CD4-positive, alpha-beta T cell (primary cell): ENCODE data around the gene DYNC2LI1. TPM values are rescaled to one million over a fixed set of nuclear protein-coding genes. Genes with fewer than 3 reads are reported as not detected.
A peak's percentile ranks its signal among the peaks of the same experiment; 100 is the strongest.

ENCODE experiments used
- ATAC-seq: fragments of 200-7000 bp; cut with Tn5 transposase; one replicate; pipeline ENCODE4 v1.10.0; 2022; ENCODE audit warnings: mild to moderate bottlenecking; ENCODE audit not compliant: poor library complexity
- CTCF ChIA-PET: fragments of 350-600 bp; sonication (Branson Sonifier 250); formaldehyde crosslinking; loops from one replicate; lab custom pipeline; 2021; ENCODE audit warnings: antibody characterized with exemption, inconsistent platforms; lab: Charles Lee
- POLR2A ChIA-PET: fragments of 350-600 bp; sonication (Branson Sonifier 250); formaldehyde crosslinking; loops from one replicate; lab custom pipeline; 2021; ENCODE audit warnings: antibody characterized with exemption, inconsistent platforms; lab: Charles Lee
- DNase-seq, 14 experiments: peaks; one replicate each; pipeline ENCODE4 v3.0.0-alpha.2; 2013 to 2020; ENCODE audit warnings: mixed read lengths in 2 of 14
- H3K27ac ChIP-seq, 2 donors: one replicate each; pipeline versions ENCODE4 v1.5.1 to v1.7.0; 2013; ENCODE audit warnings: low read length in 2 of 2, low read depth in 1 of 2, mild to moderate bottlenecking in 1 of 2
- H3K27me3 ChIP-seq, 2 experiments: 1 replicate in 1 of 2; 2 replicates in 1 of 2; pipeline versions ENCODE4 v1.6.1 to v1.7.0; 2013; ENCODE audit warnings: low read length in 2 of 2, control low read depth in 1 of 2, mild to moderate bottlenecking in 1 of 2, moderate library complexity in 1 of 2; ENCODE audit not compliant: insufficient read depth in 2 of 2, control insufficient read depth in 1 of 2
- H3K36me3 ChIP-seq: one replicate; pipeline ENCODE4 v1.6.1; 2013; ENCODE audit warnings: low read length, control low read depth; ENCODE audit not compliant: insufficient read depth
- H3K4me1 ChIP-seq: one replicate; pipeline ENCODE4 v1.6.1; 2013; ENCODE audit warnings: low read length, control low read depth; ENCODE audit not compliant: insufficient read depth
- H3K4me3 ChIP-seq: one replicate; pipeline ENCODE4 v1.5.1; 2013; ENCODE audit warnings: mild to moderate bottlenecking, low read length, moderate library complexity
- H3K9me3 ChIP-seq, 2 experiments: 1 replicate in 1 of 2; 2 replicates in 1 of 2; pipeline versions ENCODE4 v1.6.1 to v1.7.0; 2013; ENCODE audit warnings: low read length in 2 of 2, mild to moderate bottlenecking in 2 of 2, control low read depth in 1 of 2, moderate library complexity in 1 of 2; ENCODE audit not compliant: control insufficient read depth in 1 of 2, insufficient read depth in 1 of 2
- H3K27ac Mint-ChIP-seq: one replicate; pipeline ENCODE4 v1.8.0; 2020; ENCODE audit warnings: mixed read lengths
- H3K27me3 Mint-ChIP-seq: one replicate; pipeline ENCODE4 v1.8.0; 2021; ENCODE audit warnings: mixed read lengths
- H3K36me3 Mint-ChIP-seq: one replicate; pipeline ENCODE4 v1.8.0; 2021; ENCODE audit warnings: low read depth, mixed read lengths
- H3K4me1 Mint-ChIP-seq: one replicate; pipeline ENCODE4 v1.8.0; 2021; ENCODE audit warnings: low read depth, mixed read lengths
- H3K4me3 Mint-ChIP-seq: one replicate; pipeline ENCODE4 v1.8.0; 2020; ENCODE audit warnings: mild to moderate bottlenecking, mixed read lengths
- H3K9me3 Mint-ChIP-seq: one replicate; pipeline ENCODE4 v1.8.0; 2020; ENCODE audit warnings: mixed read lengths
- intact Hi-C, 2 experiments: fragments of 100-400 bp; cut with DNase I in 1 of 2; cut with micrococcal nuclease in 1 of 2; formaldehyde crosslinking; loops; one replicate each; pipeline versions ENCODE4 v1.15.1 to v1.9.0; 2023 to 2025; cut with DNase I, micrococcal nuclease
- total RNA-seq, 174 experiments: library from RNA in 2 of 174; stranded (reverse) in 2 of 174; gene quantifications; one replicate each; pipeline ENCODE4 v1.2.3 and lab custom pipeline; 2021 to 2026
- TF ChIP-seq, protein P1 (sequence below): fragments of 200-600 bp; IDR thresholded peaks from one replicate; pipeline ENCODE4 v1.8.0; 2022; ENCODE audit warnings: antibody characterized with exemption, mild to moderate bottlenecking

Gene DYNC2LI1
- total RNA-seq, 2 experiments from 2014 or later = 2.1 to 2.2 TPM

DNA sequence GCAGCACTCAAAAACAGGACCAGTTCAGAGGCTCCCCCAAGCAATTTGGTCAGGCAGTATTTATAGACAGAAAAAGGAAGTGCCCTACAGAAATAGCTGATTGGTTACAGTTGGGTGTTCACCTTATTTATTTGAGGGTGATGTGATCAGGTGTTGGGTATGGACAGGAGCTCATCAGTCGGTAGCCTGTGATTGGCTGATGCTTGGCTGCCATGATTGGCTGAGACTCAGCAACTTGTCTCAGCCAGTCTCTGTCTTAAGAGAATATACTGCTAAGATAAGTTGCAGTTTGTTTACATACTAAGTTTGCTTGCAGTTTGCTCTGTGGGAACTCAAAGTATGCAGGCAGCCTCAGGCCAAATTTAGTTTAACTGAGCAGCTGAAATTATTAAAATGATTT is 74.4 kb downstream of the DYNC2LI1 start:
- no peaks in the 10 kb centered on the region for H3K4me1 Mint-ChIP-seq
- H3K27ac Mint-ChIP-seq = no peak overlapping the region
- no peaks in the 10 kb centered on the region for H3K36me3 Mint-ChIP-seq
- POLR2A ChIA-PET = no interaction called here
- H3K9me3 Mint-ChIP-seq = no peaks in the 10 kb centered on the region
- peaks cover 0 to 8% of the 10 kb centered on the region in 2 experiments for H3K9me3 ChIP-seq
- no peak overlapping the region for H3K4me3 Mint-ChIP-seq
- no peaks in the 10 kb centered on the region for H3K36me3 ChIP-seq
- CTCF ChIA-PET = interaction anchor here (0.5 kb wide), 1 partner anchor 52 kb away, joined by 3 read pairs; no protein-coding TSS in a partner anchor
- peaks cover 20% of the 10 kb centered on the region for H3K27me3 Mint-ChIP-seq
- H3K4me1 ChIP-seq = no peaks in the 10 kb centered on the region
- no peak overlapping the region for H3K4me3 ChIP-seq
- intact Hi-C loops = no loop called here
- TF ChIP-seq, protein P1, sequence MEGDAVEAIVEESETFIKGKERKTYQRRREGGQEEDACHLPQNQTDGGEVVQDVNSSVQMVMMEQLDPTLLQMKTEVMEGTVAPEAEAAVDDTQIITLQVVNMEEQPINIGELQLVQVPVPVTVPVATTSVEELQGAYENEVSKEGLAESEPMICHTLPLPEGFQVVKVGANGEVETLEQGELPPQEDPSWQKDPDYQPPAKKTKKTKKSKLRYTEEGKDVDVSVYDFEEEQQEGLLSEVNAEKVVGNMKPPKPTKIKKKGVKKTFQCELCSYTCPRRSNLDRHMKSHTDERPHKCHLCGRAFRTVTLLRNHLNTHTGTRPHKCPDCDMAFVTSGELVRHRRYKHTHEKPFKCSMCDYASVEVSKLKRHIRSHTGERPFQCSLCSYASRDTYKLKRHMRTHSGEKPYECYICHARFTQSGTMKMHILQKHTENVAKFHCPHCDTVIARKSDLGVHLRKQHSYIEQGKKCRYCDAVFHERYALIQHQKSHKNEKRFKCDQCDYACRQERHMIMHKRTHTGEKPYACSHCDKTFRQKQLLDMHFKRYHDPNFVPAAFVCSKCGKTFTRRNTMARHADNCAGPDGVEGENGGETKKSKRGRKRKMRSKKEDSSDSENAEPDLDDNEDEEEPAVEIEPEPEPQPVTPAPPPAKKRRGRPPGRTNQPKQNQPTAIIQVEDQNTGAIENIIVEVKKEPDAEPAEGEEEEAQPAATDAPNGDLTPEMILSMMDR = no peak
- H3K27ac ChIP-seq = no peak overlapping the region
- peaks cover 7 to 11% of the 10 kb centered on the region in 2 experiments for H3K27me3 ChIP-seq
- DNase-seq (no peak), ATAC-seq (no peak)

DNA sequence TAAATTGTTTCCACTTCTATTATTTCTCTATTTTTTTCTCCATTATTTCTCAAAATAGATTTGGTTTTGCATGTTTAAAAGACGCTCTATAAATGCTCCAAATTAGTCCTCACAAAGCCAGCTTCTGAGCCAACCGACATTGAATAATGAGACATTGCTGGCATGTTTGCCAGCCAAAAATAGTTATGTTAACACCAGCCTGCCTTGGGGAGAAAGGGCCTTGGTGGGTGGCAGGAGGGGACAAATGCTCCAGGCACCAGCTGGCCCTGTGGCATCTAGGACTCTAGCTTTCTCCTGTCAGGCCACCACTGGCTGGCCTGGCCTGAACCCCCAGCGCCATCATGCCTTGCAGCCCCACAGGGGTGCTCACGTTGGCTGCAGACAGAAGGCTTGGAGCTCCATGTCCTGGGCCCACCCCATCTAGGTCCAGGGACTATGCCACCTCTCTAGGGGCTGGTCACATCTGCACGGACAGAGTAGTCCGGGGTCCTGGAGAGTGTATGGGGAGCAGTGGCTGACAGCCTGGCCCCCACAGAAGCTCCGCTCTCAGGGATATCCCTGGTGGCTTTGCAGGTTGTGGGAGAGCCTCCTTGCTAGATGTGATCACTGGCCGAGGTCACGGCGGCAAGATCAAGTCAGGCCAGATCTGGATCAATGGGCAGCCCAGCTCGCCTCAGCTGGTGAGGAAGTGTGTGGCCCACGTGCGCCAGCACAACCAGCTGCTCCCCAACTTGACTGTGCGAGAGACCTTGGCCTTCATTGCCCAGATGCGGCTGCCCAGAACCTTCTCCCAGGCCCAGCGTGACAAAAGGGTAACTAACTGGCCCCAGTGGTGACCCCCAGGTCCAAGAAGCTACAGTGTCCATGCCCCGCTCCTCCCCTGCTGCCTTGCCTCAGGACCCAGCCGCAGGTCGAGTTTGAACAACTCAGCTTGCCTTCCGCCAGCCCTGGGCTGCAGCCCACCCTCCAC is 77.5 kb downstream of the DYNC2LI1 start:
- TF ChIP-seq, protein P1 = no peak
- no peak overlapping the region for H3K4me3 ChIP-seq
- H3K27me3 Mint-ChIP-seq = peaks cover 41% of the 10 kb centered on the region
- H3K4me1 ChIP-seq = no peaks in the 10 kb centered on the region
- no peak overlapping the region for H3K27ac Mint-ChIP-seq
- no peaks in the 10 kb centered on the region for H3K36me3 ChIP-seq
- intact Hi-C loops = no loop called here
- DNase-seq = peak in 1 of 14 experiments; percentile 27
- ATAC-seq = no peak
- peaks cover 0 to 8% of the 10 kb centered on the region in 2 experiments for H3K9me3 ChIP-seq
- H3K4me1 Mint-ChIP-seq = no peaks in the 10 kb centered on the region
- ChIA-PET CTCF (no interaction called here), POLR2A (no interaction called here)
- H3K36me3 Mint-ChIP-seq = no peaks in the 10 kb centered on the region
- H3K4me3 Mint-ChIP-seq = no peak overlapping the region
- H3K9me3 Mint-ChIP-seq = no peaks in the 10 kb centered on the region
- peaks cover 14% of the 10 kb centered on the region in 2 experiments for H3K27me3 ChIP-seq
- H3K27ac ChIP-seq = no peak overlapping the region

DNA sequence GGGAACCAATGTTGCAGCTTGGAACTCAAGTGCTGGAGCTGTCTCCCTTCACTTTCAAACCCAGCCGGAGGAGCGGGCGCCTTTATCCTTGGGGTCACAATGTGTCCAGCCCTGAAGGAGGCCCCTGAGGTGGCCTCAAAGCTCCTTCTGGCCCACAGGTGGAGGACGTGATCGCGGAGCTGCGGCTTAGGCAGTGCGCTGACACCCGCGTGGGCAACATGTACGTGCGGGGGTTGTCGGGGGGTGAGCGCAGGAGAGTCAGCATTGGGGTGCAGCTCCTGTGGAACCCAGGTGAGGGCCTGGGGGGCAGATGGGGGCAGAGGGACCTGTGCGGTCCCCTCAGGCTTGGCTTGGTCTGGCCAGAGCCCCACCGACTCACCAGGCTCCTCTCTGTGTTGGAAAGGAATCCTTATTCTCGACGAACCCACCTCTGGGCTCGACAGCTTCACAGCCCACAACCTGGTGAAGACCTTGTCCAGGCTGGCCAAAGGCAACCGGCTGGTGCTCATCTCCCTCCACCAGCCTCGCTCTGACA is 78.4 kb downstream of the DYNC2LI1 start:
- Histone ChIP-seq H3K36me3 (no peaks in the 10 kb centered on the region), H3K27ac (no peak overlapping the region), H3K4me3 (no peak overlapping the region), H3K27me3 (peaks cover 14 to 22% of the 10 kb centered on the region in 2 experiments), H3K9me3 (peaks cover 0 to 8% of the 10 kb centered on the region in 2 experiments), H3K4me1 (no peaks in the 10 kb centered on the region)
- no peaks in the 10 kb centered on the region for H3K4me1 Mint-ChIP-seq
- H3K4me3 Mint-ChIP-seq = no peak overlapping the region
- TF ChIP-seq, protein P1 = no peak
- H3K27ac Mint-ChIP-seq = no peak overlapping the region
- H3K36me3 Mint-ChIP-seq = no peaks in the 10 kb centered on the region
- ChIA-PET CTCF (no interaction called here), POLR2A (no interaction called here)
- H3K27me3 Mint-ChIP-seq = peaks cover 47% of the 10 kb centered on the region
- intact Hi-C loops = no loop called here
- H3K9me3 Mint-ChIP-seq = no peaks in the 10 kb centered on the region
- ATAC-seq = no peak
- no peak for DNase-seq
